AG09319 (cell line): ENCODE data around the gene CPNE5.
"Not testable (repeated sequence)": the region's sequence is repeated elsewhere in the genome, so short reads cannot be mapped to it uniquely, and the experiment has no call there.

Source experiments
- DNase-seq: peaks from one replicate; pipeline ENCODE4 v3.0.0-alpha.2; 2010; ENCODE audit warnings: low read depth; ENCODE audit errors: extremely low read depth
- TF ChIP-seq, protein P1 (sequence below): IDR thresholded peaks from 2 replicates; pipeline ENCODE4 v1.5.1; 2011; ENCODE audit warnings: low read depth, mild to moderate bottlenecking, inconsistent platforms, low read length, moderate library complexity

The CPNE5 gene

DNA sequence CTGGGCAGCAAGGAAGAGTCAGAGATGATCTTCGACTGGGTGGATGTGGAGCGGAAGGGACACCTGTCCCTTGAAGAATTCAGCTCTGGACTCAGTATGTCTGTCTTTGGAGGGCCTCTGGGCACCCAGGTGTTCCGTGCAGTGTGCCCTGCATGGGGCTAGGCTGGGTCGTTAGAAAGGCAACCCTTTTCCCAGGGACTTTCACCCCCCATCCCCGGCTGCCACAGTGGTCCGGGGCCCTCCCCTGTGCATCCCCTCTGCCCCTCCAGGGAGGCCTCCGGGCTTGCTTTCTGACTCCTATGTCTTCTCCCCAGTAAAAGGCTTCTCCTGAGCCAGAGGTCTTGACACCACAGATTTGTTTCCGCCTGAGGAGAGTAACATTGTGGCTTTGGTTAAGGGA lies 125.4 kb downstream of the CPNE5 start:
- no peak for DNase-seq
- TF ChIP-seq, protein P1, sequence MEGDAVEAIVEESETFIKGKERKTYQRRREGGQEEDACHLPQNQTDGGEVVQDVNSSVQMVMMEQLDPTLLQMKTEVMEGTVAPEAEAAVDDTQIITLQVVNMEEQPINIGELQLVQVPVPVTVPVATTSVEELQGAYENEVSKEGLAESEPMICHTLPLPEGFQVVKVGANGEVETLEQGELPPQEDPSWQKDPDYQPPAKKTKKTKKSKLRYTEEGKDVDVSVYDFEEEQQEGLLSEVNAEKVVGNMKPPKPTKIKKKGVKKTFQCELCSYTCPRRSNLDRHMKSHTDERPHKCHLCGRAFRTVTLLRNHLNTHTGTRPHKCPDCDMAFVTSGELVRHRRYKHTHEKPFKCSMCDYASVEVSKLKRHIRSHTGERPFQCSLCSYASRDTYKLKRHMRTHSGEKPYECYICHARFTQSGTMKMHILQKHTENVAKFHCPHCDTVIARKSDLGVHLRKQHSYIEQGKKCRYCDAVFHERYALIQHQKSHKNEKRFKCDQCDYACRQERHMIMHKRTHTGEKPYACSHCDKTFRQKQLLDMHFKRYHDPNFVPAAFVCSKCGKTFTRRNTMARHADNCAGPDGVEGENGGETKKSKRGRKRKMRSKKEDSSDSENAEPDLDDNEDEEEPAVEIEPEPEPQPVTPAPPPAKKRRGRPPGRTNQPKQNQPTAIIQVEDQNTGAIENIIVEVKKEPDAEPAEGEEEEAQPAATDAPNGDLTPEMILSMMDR, result no peak

DNA sequence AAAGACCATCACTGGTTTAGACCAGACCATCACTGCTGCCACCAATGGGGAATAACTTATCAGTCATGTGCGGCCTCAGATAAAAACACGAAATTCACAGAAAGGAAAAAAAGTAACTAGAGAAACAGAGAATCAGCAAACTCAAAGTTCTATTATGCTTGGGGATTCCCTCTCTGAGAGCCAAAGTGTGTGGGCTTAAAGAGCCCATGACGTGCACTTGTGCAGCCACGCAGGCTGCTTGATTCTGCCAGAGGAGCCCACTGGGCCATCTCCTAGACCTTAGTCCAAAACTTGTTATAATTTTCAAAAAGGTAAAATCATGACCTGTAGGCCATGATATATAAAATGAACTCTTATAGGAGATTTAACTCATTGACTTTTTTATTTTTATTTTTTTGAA lies 126.4 kb downstream of the CPNE5 start:
- TF ChIP-seq, protein P1, result no peak
- DNase-seq, result no peak

DNA sequence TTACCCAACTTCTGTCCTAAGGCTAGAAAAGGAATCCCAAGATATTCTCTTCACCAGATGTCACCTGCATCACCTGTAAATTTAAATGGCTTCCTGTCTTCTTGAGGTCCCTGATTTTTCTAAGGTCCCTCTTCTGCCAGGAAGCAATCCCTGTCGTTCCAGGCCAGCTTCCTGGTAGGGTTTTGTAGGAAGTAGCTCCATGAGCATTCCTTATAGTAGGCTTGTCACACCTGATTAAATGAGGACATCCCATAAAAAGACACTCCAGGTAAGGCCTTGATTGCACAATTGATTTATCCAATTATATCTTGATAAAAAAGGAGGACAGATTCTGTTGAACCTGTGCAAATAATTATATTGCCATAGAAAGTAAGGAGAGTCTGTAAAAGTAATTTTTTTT lies 132.9 kb downstream of the CPNE5 start:
- no peak for DNase-seq
- TF ChIP-seq, protein P1, result no peak

DNA sequence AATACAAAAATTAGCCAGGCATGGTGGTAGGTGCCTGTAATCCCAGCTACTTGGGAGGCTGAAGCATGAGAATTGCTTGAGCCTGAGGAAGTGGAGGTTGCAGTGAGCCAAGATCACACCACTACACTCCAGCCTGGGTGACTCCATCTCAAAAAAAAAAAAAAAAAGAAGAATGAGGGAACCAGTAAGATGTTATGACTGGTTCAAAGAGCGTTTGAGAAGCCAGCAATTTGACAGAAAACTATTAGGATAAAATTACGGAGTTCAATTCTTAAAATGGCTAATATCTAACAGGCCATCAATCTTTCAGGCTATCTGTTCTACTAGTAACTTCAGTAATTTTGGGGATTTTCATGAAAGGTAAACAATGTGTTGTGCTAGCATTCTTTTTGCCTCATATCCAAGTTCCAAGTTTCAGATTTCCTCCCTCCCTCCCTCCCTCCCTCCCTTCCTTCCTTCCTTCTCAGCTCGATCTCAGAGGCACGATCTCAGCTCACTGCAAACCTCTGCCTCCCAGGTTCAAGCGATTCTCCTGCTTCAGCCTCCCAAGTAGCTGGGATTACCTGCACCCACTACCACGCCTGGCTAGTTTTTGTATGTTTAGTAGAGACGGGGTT lies 134.2 kb downstream of the CPNE5 start:
- DNase-seq, result not testable (repeated sequence)

DNA sequence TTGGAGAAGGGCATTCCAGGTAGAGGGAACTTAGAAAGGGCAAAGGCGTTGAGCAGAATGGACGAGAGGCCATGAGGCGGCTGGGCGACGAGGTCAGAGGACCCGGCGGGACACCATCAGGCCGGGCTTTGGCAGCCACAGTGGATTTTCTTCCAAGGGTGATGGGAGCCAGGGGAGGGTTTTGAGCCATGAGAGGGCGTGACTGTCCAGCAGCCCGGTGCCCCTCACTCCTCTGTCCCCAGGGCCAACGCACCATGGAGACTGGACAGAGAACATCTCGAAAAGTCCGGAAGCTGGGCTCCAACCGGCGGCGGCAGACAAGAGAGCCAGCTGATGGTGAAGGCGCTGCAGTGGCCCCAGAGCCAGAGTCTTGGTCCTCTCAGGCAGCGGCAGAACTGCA lies 135.3 kb downstream of the CPNE5 start:
- TF ChIP-seq, protein P1, result no peak
- no peak for DNase-seq

DNA sequence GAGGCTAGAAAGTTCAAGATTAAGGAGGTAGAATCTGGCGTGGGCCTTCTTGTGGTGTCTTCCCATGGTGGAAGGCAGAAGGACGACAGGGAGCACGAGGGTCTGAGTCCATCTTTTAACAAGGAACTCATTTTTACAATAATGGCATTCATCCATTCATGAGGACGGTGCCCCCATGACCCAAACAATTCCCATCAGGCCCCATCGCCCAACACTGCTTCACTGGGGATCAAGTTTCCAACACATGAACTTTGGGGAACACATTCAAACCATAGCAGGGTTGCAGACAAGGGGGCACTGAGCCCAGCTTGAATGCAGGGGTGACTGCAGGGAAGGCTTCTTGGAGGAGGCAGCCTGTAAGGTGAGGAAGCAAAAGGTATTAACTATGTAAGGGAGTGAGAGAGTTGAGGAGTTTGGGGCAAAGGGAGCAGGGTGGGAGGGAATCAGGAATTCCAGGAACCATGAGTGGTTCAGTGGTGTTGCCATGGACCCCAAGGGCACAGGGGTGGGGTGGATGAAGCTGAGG lies 136.1 kb downstream of the CPNE5 start:
- TF ChIP-seq, protein P1, result no peak
- no peak for DNase-seq

DNA sequence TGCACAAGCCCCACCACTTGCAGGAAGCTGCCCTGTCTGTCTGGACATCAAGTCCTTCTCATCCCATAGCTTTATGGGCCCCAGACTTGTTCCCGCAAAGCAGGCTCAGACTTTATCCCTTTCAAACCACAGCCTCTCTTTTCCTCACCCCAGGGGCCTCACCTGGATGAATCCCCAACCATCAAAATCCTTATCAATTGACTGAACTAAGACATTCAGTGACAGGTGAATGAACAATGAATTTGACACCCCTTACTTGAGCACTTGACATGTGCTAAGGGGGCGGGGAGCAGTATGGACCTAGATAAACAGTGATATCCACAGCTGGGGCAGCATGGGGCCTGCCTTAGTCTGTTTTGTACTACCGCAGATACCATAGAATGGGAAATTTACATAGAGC lies 136.6 kb downstream of the CPNE5 start:
- TF ChIP-seq, protein P1, result no peak
- DNase-seq, result no peak

DNA sequence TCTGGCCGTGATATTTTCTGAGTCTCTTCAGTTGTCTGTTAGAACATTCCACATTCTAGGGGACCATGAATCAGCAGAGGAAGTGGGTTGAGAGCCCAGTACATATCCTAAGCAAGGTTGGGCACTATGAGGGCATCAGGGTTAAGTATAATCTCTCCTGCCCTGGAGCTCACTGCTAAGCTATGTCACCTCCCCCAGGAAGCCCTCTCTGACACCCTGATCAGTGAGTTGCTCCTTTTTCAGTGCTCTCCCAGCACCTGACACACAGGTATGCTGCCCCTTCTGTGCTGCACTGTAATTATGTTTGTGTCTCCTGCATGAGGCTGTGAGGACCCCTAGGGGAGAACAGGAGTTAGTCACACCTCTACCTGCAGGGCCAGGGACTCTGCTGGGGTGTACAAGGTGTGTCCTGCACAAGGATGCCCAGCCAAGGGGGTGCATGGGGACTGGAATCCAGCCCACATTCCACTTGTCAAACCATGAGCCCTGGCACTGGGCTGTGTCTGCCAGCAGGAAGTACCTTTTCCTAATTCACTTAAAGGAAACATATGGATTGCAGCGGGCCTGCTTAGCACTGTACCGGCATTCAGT lies 137.7 kb downstream of the CPNE5 start:
- TF ChIP-seq, protein P1, result no peak
- no peak for DNase-seq
